ENCODE results near the gene MTMR2. TPM values are rescaled to one million over a fixed set of nuclear protein-coding genes. Genes with fewer than 3 reads are reported as not detected.

The MTMR2 gene
- total and polyA plus RNA-seq, 2 experiments from 2014 or later, result 26.6 to 52.6 TPM

DNA sequence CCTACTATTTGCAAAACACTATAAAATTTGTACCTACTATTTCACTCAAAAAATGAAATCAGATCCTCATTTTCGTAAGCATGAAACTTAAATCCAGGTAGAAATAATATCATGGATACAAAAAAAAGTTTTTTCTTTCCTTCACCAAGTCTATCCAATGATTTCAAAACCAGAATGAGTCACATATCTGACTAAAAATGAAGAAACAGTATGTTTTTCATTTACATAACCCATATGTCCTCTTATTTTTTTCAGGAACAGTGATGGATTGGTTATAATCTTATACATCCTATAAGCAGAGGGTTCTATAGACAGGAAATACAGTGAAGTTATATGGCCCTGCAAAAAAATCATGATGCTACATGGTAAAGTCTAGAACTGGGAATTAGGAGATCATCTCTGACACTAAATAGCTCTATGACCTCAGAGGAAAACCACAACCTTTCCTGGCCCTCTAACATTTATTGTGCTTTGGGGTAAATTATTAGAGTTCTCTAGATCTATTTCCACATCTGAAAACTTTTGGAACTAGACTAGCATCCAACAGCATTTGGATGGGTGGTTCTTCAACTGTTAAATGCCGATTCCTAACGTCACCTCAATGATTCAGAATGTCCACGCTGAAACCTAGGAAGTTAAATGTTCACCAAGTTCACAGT, 10.9 kb downstream of the MTMR2 start:
- DNase-seq (ENCODE audit: low spot score) (no peak), ATAC-seq (no peak)
- Mint-ChIP-seq H3K4me1 (peaks cover 16% of the 10 kb centered on the region), H3K4me3 (no peak overlapping the region), H3K9me3 (no peaks in the 10 kb centered on the region), H3K27me3 (ENCODE audit: insufficient read depth, low read depth, poor library complexity) (no peaks in the 10 kb centered on the region), H3K27ac (no peak overlapping the region), H3K36me3 (ENCODE audit: low read depth) (no peaks in the 10 kb centered on the region)
- H3K36me3 ChIP-seq (ENCODE audit: insufficient read depth), result no peaks in the 10 kb centered on the region
- no peak overlapping the region for H3K27ac ChIP-seq (ENCODE audit: low read depth)
- no peak overlapping the region for H3K4me2 ChIP-seq
- no peaks in the 10 kb centered on the region for H3K9me2 ChIP-seq (ENCODE audit: insufficient read depth)
- H4K20me1 ChIP-seq (replicated peaks; ENCODE audit: insufficient read depth), result peaks cover 3% of the 10 kb centered on the region; the same call in 1 of the 2 replicates
- no peak overlapping the region for H3K4me3 ChIP-seq
- TF ChIP-seq JUNB (IDR thresholded peaks at IDR 0.05; ENCODE audit: unreplicated experiment), result no peak
- TF ChIP-seq, protein P1, sequence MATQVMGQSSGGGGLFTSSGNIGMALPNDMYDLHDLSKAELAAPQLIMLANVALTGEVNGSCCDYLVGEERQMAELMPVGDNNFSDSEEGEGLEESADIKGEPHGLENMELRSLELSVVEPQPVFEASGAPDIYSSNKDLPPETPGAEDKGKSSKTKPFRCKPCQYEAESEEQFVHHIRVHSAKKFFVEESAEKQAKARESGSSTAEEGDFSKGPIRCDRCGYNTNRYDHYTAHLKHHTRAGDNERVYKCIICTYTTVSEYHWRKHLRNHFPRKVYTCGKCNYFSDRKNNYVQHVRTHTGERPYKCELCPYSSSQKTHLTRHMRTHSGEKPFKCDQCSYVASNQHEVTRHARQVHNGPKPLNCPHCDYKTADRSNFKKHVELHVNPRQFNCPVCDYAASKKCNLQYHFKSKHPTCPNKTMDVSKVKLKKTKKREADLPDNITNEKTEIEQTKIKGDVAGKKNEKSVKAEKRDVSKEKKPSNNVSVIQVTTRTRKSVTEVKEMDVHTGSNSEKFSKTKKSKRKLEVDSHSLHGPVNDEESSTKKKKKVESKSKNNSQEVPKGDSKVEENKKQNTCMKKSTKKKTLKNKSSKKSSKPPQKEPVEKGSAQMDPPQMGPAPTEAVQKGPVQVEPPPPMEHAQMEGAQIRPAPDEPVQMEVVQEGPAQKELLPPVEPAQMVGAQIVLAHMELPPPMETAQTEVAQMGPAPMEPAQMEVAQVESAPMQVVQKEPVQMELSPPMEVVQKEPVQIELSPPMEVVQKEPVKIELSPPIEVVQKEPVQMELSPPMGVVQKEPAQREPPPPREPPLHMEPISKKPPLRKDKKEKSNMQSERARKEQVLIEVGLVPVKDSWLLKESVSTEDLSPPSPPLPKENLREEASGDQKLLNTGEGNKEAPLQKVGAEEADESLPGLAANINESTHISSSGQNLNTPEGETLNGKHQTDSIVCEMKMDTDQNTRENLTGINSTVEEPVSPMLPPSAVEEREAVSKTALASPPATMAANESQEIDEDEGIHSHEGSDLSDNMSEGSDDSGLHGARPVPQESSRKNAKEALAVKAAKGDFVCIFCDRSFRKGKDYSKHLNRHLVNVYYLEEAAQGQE (IDR thresholded peaks at IDR 0.05; ENCODE audit: unreplicated experiment), result no peak
- TF ChIP-seq, protein P2, sequence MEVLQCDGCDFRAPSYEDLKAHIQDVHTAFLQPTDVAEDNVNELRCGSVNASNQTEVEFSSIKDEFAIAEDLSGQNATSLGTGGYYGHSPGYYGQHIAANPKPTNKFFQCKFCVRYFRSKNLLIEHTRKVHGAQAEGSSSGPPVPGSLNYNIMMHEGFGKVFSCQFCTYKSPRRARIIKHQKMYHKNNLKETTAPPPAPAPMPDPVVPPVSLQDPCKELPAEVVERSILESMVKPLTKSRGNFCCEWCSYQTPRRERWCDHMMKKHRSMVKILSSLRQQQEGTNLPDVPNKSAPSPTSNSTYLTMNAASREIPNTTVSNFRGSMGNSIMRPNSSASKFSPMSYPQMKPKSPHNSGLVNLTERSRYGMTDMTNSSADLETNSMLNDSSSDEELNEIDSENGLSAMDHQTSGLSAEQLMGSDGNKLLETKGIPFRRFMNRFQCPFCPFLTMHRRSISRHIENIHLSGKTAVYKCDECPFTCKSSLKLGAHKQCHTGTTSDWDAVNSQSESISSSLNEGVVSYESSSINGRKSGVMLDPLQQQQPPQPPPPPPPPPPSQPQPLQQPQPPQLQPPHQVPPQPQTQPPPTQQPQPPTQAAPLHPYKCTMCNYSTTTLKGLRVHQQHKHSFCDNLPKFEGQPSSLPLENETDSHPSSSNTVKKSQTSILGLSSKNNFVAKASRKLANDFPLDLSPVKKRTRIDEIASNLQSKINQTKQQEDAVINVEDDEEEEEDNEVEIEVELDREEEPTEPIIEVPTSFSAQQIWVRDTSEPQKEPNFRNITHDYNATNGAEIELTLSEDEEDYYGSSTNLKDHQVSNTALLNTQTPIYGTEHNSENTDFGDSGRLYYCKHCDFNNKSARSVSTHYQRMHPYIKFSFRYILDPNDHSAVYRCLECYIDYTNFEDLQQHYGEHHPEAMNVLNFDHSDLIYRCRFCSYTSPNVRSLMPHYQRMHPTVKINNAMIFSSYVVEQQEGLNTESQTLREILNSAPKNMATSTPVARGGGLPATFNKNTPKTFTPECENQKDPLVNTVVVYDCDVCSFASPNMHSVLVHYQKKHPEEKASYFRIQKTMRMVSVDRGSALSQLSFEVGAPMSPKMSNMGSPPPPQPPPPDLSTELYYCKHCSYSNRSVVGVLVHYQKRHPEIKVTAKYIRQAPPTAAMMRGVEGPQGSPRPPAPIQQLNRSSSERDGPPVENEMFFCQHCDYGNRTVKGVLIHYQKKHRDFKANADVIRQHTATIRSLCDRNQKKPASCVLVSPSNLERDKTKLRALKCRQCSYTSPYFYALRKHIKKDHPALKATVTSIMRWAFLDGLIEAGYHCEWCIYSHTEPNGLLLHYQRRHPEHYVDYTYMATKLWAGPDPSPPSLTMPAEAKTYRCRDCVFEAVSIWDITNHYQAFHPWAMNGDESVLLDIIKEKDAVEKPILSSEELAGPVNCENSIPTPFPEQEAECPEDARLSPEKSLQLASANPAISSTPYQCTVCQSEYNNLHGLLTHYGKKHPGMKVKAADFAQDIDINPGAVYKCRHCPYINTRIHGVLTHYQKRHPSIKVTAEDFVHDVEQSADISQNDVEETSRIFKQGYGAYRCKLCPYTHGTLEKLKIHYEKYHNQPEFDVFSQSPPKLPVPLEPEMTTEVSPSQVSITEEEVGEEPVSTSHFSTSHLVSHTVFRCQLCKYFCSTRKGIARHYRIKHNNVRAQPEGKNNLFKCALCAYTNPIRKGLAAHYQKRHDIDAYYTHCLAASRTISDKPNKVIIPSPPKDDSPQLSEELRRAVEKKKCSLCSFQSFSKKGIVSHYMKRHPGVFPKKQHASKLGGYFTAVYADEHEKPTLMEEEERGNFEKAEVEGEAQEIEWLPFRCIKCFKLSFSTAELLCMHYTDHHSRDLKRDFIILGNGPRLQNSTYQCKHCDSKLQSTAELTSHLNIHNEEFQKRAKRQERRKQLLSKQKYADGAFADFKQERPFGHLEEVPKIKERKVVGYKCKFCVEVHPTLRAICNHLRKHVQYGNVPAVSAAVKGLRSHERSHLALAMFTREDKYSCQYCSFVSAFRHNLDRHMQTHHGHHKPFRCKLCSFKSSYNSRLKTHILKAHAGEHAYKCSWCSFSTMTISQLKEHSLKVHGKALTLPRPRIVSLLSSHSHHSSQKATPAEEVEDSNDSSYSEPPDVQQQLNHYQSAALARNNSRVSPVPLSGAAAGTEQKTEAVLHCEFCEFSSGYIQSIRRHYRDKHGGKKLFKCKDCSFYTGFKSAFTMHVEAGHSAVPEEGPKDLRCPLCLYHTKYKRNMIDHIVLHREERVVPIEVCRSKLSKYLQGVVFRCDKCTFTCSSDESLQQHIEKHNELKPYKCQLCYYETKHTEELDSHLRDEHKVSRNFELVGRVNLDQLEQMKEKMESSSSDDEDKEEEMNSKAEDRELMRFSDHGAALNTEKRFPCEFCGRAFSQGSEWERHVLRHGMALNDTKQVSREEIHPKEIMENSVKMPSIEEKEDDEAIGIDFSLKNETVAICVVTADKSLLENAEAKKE (CRISPR knock-in tag; IDR thresholded peaks at IDR 0.05), result no peak
- peaks cover 83% of the 10 kb centered on the region for H3K79me2 ChIP-seq (replicated peaks; ENCODE audit: insufficient read depth)
- no peaks in the 10 kb centered on the region for H3K27me3 ChIP-seq (ENCODE audit: insufficient read depth)
- no peak overlapping the region for H2AFZ ChIP-seq
- no peaks in the 10 kb centered on the region for H3F3A ChIP-seq (replicated peaks; ENCODE audit: low read depth)
- peaks cover 9% of the 10 kb centered on the region for H3K4me1 ChIP-seq (ENCODE audit: insufficient read depth)

Data from GM23338 (cell line).